ENCODE data around the gene BACH1. TPM values are rescaled to one million over a fixed set of nuclear protein-coding genes. Genes with fewer than 3 reads are reported as not detected.

Gene BACH1
- total RNA-seq, 1 experiment from 2014 or later = 48.7 TPM

DNA sequence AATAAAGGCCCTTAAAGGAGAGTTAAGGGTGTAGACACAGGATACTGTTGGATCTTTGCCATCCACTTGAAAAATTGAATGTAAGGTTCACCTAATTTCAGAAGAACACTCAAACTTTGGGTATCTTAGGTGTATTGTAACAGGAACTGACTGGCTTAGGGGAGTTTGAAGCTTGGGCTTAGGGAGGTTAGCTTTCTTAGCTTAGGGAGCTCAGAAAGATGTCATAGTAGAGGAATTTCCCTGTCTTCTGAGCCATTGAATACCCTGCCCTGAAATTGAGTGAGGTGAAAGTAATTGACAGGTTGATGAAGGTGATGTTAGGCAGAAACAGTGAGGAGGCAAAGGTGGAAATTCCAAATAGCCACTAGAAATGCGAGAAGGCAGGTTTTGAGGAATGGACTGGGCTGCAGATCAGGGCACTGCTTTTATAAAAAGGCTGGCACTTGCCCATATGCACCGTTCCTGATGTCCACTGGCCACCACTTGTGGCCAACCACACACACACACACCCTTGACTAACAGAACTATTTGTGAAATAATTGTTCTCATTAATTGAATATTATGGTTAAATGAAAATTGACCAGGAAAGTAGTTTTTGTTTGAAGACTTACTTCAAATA lies 16.5 kb downstream of the BACH1 start (continued):
- TF ChIP-seq FOXJ3 (CRISPR knock-in tag; IDR thresholded peaks at IDR 0.05; ENCODE audit: borderline replicate concordance) (no peak), JAZF1 (CRISPR knock-in tag; IDR thresholded peaks at IDR 0.05) (no peak), SOX15 (CRISPR knock-in tag; IDR thresholded peaks at IDR 0.05) (no peak)

DNA sequence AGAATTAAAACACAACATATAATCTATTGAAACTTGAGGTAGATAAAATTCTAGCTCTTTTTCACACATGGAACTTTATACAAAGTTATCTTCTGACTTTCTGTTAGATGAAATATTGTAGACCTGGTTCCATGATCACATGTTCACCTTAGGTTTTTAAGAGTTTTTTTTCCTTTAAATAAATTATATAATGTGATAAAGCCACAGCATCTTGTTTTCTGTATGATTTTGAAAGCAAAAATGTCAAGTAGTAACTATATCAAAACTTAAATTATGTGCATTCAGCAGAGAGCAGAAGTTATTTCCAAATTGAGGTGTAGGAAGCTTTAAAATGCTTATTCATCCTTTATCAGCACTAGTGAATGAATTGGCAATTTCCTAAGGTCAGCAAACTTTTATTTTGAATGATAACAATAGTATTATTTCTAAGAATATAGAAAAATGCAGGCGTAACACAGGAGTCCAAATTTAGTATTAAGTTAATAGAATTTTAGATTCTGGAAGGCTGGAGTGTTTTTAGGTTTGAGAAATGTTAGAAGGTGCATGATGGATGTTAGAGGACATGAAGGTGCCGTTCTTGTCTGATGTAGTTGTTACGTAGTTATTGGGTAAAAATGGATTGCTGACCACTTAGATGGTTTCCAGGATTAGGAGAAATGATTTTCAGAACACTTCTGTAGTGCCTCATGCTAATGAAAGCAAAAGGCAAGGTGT lies 17.5 kb downstream of the BACH1 start:
- H3K27ac Mint-ChIP-seq = no peak overlapping the region
- peaks cover 47% of the 10 kb centered on the region for H3K4me1 Mint-ChIP-seq
- ATAC-seq (no peak), DNase-seq (ENCODE audit: low spot score) (no peak)
- H3K4me3 Mint-ChIP-seq = no peak overlapping the region
- POLR2A ChIA-PET = no interaction called here
- peaks cover 5% of the 10 kb centered on the region for H3K9me3 Mint-ChIP-seq
- no peaks in the 10 kb centered on the region for H3K27me3 Mint-ChIP-seq (ENCODE audit: low read depth)
- TF ChIP-seq GABPB1 (CRISPR knock-in tag; IDR thresholded peaks at IDR 0.05) = no peak
- TF ChIP-seq SMAD3 (CRISPR knock-in tag; IDR thresholded peaks at IDR 0.05; ENCODE audit: borderline replicate concordance) = no peak
- TF ChIP-seq, protein P1, sequence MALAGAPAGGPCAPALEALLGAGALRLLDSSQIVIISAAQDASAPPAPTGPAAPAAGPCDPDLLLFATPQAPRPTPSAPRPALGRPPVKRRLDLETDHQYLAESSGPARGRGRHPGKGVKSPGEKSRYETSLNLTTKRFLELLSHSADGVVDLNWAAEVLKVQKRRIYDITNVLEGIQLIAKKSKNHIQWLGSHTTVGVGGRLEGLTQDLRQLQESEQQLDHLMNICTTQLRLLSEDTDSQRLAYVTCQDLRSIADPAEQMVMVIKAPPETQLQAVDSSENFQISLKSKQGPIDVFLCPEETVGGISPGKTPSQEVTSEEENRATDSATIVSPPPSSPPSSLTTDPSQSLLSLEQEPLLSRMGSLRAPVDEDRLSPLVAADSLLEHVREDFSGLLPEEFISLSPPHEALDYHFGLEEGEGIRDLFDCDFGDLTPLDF (CRISPR knock-in tag; IDR thresholded peaks at IDR 0.05) = no peak
- TF ChIP-seq ZBTB21 (CRISPR knock-in tag; IDR thresholded peaks at IDR 0.05; ENCODE audit: borderline replicate concordance) = no peak
- TF ChIP-seq ZNF263 (CRISPR knock-in tag; IDR thresholded peaks at IDR 0.05; ENCODE audit: low read depth) = no peak
- TF ChIP-seq FOXP1 (CRISPR knock-in tag; IDR thresholded peaks at IDR 0.05; ENCODE audit: borderline replicate concordance) = no peak
- TF ChIP-seq, protein P2, sequence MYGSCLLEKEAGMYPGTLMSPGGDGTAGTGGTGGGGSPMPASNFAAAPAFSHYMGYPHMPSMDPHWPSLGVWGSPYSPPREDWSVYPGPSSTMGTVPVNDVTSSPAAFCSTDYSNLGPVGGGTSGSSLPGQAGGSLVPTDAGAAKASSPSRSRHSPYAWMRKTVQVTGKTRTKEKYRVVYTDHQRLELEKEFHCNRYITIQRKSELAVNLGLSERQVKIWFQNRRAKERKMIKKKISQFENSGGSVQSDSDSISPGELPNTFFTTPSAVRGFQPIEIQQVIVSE (CRISPR knock-in tag; IDR thresholded peaks at IDR 0.05; ENCODE audit: borderline replicate concordance) = no peak
- TF ChIP-seq, protein P3, sequence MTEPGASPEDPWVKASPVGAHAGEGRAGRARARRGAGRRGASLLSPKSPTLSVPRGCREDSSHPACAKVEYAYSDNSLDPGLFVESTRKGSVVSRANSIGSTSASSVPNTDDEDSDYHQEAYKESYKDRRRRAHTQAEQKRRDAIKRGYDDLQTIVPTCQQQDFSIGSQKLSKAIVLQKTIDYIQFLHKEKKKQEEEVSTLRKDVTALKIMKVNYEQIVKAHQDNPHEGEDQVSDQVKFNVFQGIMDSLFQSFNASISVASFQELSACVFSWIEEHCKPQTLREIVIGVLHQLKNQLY (CRISPR knock-in tag; IDR thresholded peaks at IDR 0.05) = no peak
- TF ChIP-seq KAT7 (CRISPR knock-in tag; IDR thresholded peaks at IDR 0.05; ENCODE audit: borderline replicate concordance) = no peak
- TF ChIP-seq PRRX2 (CRISPR knock-in tag; IDR thresholded peaks at IDR 0.05) = no peak
- no peak for TF ChIP-seq GRHL2 (CRISPR knock-in tag; IDR thresholded peaks at IDR 0.05; ENCODE audit: insufficient replicate concordance, severe bottlenecking)
- TF ChIP-seq, protein P4, sequence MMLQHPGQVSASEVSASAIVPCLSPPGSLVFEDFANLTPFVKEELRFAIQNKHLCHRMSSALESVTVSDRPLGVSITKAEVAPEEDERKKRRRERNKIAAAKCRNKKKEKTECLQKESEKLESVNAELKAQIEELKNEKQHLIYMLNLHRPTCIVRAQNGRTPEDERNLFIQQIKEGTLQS (CRISPR knock-in tag; conservative IDR thresholded peaks at IDR 0.05) = no peak
- TF ChIP-seq, protein P5, sequence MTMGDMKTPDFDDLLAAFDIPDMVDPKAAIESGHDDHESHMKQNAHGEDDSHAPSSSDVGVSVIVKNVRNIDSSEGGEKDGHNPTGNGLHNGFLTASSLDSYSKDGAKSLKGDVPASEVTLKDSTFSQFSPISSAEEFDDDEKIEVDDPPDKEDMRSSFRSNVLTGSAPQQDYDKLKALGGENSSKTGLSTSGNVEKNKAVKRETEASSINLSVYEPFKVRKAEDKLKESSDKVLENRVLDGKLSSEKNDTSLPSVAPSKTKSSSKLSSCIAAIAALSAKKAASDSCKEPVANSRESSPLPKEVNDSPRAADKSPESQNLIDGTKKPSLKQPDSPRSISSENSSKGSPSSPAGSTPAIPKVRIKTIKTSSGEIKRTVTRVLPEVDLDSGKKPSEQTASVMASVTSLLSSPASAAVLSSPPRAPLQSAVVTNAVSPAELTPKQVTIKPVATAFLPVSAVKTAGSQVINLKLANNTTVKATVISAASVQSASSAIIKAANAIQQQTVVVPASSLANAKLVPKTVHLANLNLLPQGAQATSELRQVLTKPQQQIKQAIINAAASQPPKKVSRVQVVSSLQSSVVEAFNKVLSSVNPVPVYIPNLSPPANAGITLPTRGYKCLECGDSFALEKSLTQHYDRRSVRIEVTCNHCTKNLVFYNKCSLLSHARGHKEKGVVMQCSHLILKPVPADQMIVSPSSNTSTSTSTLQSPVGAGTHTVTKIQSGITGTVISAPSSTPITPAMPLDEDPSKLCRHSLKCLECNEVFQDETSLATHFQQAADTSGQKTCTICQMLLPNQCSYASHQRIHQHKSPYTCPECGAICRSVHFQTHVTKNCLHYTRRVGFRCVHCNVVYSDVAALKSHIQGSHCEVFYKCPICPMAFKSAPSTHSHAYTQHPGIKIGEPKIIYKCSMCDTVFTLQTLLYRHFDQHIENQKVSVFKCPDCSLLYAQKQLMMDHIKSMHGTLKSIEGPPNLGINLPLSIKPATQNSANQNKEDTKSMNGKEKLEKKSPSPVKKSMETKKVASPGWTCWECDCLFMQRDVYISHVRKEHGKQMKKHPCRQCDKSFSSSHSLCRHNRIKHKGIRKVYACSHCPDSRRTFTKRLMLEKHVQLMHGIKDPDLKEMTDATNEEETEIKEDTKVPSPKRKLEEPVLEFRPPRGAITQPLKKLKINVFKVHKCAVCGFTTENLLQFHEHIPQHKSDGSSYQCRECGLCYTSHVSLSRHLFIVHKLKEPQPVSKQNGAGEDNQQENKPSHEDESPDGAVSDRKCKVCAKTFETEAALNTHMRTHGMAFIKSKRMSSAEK (CRISPR knock-in tag; IDR thresholded peaks at IDR 0.05; ENCODE audit: borderline replicate concordance) = no peak
- no peak for TF ChIP-seq NFATC4 (CRISPR knock-in tag; IDR thresholded peaks at IDR 0.05)
- TF ChIP-seq, protein P6, sequence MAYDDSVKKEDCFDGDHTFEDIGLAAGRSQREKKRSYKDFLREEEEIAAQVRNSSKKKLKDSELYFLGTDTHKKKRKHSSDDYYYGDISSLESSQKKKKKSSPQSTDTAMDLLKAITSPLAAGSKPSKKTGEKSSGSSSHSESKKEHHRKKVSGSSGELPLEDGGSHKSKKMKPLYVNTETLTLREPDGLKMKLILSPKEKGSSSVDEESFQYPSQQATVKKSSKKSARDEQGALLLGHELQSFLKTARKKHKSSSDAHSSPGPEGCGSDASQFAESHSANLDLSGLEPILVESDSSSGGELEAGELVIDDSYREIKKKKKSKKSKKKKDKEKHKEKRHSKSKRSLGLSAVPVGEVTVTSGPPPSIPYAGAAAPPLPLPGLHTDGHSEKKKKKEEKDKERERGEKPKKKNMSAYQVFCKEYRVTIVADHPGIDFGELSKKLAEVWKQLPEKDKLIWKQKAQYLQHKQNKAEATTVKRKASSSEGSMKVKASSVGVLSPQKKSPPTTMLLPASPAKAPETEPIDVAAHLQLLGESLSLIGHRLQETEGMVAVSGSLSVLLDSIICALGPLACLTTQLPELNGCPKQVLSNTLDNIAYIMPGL (CRISPR knock-in tag; IDR thresholded peaks at IDR 0.05) = no peak
- H3K36me3 Mint-ChIP-seq = peaks cover 10% of the 10 kb centered on the region
- CTCF ChIA-PET = no interaction called here

Data from WTC11 (cell line).